Measurements from ENCODE around the gene FOXO6.

DNA sequence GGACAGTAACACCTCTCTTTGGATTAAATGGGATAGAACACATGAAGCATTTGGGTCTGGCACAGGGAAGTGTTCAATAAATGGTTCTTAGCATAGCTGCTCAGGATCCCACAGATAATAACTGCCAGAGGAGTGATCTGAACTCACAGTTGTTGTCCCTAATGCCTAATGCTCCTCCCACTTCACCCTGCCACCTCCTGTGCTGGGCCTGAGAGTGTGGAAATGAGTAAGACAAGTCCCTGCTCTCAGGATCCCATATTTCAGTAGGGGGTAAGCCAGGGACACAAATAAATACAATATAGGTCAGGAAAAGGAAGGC lies 19.9 kb upstream of the FOXO6 start:
- TF ChIP-seq, protein P1, sequence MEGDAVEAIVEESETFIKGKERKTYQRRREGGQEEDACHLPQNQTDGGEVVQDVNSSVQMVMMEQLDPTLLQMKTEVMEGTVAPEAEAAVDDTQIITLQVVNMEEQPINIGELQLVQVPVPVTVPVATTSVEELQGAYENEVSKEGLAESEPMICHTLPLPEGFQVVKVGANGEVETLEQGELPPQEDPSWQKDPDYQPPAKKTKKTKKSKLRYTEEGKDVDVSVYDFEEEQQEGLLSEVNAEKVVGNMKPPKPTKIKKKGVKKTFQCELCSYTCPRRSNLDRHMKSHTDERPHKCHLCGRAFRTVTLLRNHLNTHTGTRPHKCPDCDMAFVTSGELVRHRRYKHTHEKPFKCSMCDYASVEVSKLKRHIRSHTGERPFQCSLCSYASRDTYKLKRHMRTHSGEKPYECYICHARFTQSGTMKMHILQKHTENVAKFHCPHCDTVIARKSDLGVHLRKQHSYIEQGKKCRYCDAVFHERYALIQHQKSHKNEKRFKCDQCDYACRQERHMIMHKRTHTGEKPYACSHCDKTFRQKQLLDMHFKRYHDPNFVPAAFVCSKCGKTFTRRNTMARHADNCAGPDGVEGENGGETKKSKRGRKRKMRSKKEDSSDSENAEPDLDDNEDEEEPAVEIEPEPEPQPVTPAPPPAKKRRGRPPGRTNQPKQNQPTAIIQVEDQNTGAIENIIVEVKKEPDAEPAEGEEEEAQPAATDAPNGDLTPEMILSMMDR (IDR thresholded peaks at IDR 0.05; ENCODE audit: low read length) = no peak
- no peak for TF ChIP-seq EZH2 (IDR thresholded peaks at IDR 0.05; ENCODE audit: borderline replicate concordance, low read length)
